Activated CD8-positive, alpha-beta memory T cell treated with anti-CD3 and anti-CD28 coated beads for 24 hours (primary cell): Measurements from ENCODE around the gene IGSF1.
"Not testable (repeated sequence)": the region's sequence is repeated elsewhere in the genome, so short reads cannot be mapped to it uniquely, and the experiment has no call there.

ENCODE experiments used
- DNase-seq: peaks from one replicate; pipeline ENCODE4 v3.0.0-alpha.2; 2020

The IGSF1 gene

GRCh38 chrX:131264665-131265064 is 24.4 kb downstream of the IGSF1 start:
- DNase-seq: no peak

- no peak for DNase-seq
Measured at GRCh38 chrX:131264053-131264452, 25.1 kb downstream of the IGSF1 start.

GRCh38 chrX:131262738-131263679 is 26.1 kb downstream of the IGSF1 start:
- DNase-seq: no peak

GRCh38 chrX:131262200-131262599 is 26.9 kb downstream of the IGSF1 start:
- no peak for DNase-seq

GRCh38 chrX:131257367-131257766 is 31.7 kb downstream of the IGSF1 start:
- no peak for DNase-seq

- DNase-seq: not testable (repeated sequence)
Measured at GRCh38 chrX:131250984-131251738, 37.9 kb downstream of the IGSF1 start.

- DNase-seq: no peak
Measured at GRCh38 chrX:131239057-131239456, 50.0 kb downstream of the IGSF1 start.

GRCh38 chrX:131237363-131237762 is 51.7 kb downstream of the IGSF1 start:
- DNase-seq: no peak

- no peak for DNase-seq
Measured at GRCh38 chrX:131235768-131236545, 53.1 kb downstream of the IGSF1 start.

- no peak for DNase-seq
Measured at GRCh38 chrX:131227608-131228007, 61.5 kb downstream of the IGSF1 start.

- no peak for DNase-seq
Measured at GRCh38 chrX:131226591-131226990, 62.5 kb downstream of the IGSF1 start.

- DNase-seq: no peak
Measured at GRCh38 chrX:131225078-131225477, 64.0 kb downstream of the IGSF1 start.
